ENCODE results near the gene GSTA2.
"Not testable (repeated sequence)": the region's sequence is repeated elsewhere in the genome, so short reads cannot be mapped to it uniquely, and the experiment has no call there.

GSTA2 gene

DNA sequence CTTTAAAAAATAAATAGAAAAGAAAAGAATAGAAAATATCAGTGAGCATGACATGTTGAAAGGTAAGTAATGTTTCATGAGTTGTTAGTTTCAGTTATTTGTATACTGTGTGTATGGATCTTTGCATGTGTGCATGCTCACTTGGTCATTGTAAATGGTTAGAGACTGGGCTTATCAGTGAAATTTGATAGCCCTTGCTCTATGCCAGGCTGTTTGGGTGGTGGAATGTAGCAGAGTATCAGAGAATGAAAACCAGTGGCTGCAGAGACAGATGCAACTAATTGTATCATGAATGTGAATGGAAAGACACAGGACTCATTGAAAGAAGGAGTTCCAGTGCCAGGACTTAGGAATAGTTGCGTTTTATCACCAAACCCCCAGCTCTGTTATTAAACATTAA, 4.2 kb downstream of the GSTA2 start:
- no peak for DNase-seq

DNA sequence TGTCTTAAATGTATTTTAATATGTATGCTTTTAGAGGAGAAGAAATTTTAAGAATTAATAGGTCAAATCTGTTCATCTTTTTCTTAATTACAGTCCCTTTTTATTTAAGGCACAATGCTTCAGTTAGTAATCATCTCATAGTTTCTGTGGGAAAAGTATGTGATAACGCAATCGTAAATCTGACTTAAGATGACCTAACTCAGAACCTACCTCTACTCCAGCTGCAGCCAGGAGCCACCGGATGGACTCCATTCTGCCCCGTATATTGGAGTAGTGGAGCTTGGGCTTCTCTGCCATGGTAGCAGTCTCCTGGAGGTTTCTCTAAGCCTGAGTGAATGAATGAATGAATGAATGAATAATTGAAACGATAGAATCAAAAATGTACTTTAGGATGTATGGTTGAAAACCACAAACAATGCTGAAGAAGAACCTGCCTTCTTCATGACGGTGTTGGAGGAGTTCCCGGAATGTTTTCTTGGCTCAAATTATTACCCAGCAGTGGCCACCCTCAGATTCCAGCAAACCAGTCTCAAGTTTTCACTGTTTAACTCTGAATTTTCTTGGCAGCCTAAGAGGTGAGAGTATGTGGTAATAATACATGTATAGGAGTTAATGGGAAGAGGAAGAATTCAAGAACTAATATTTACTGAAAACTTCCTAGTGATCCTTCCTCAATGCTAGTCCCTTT, 5.5 kb downstream of the GSTA2 start:
- not testable (repeated sequence) for DNase-seq

GRCh38 chr6:52754443-52754842, 8.8 kb downstream of the GSTA2 start:
- DNase-seq = no peak

DNA sequence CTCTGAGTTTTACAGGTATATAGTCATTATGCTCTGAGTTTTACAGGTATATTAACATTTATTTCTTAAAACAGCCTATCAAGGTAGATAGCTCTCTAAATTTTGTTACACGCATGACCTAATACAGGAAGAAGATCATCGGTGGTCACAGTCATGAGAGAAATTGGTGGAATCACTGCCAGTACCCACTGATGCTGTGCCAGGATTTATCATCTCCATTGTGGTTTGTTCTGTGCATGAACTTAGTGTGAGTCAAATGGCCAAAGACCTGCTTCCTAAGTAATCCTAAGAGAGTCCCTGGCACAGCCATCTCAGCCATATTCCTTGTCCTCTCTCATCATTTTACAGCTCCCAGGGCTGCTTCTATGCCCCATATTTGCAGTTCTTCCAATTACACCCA, 10.1 kb downstream of the GSTA2 start:
- not testable (repeated sequence) for DNase-seq

DNA sequence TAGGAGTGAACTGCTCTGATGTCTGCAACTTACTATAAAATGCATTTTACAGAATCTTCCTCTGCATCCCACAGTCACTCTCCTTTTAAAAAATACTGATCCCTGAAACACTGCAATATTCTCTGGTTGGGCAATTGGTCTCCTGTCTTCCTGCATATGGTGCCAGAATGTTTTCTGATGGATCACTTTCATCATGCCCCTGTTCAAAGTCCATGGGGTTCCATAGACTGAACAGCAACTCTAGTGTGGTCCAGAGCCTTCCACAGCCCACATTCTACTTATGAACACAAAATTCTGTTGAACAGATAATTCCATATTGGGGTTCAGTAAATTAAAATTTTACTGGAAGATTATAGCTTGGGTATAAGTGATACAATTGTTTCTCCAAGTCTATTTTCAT, 11.0 kb downstream of the GSTA2 start:
- no peak for DNase-seq

DNA sequence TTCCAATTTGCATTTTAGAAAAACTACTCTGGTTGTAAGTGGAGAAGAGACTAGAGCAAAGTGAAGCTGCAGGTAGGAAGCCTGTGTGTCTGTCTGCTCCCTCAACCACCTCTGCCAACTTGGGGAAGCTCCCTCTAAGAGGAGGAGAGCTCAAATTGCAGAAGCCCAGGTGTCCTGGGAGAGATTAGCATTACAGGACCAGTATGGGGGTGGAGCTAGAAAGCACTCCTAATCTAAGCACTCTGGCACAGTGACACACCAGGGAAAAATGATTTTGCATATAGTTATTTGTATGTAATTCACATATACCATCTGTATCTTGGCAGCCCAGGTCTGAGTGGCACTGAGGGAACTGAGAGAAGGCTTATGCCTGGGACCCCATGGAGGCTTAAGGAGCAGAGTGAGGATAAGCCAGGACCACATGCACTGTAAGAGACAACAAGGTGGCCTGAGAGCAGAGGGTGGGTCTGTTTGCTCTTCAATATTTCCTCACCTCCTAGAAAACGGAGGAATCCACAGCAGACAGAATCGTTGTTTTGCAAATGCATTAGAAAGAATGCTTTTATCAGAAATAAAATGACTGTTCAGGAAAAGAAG, 13.6 kb downstream of the GSTA2 start:
- DNase-seq = no peak

- DNase-seq = not testable (repeated sequence)
Measured at GRCh38 chr6:52747301-52747700, 16.0 kb downstream of the GSTA2 start.

GRCh38 chr6:52746213-52746612, 17.1 kb downstream of the GSTA2 start:
- DNase-seq = no peak

DNA sequence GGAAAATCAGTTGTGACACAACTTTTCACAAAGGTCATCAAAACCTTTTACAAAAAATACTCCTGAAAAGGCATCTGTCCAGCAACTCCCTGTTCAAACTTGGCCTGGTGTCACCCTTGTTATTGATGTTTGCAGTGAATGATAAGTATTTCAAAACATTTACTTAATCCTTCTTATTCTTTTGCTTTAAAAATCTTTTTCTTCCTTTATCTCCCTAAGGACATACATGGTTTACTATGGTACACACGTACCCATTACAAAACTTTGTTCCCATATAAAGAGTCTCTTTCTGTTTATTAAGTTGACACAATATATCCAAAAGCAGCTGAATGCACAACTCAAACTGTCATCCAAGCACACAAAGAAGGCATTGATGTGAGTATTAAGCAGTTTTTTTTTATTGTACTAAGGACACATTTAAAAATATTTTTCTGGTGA, 17.5 kb downstream of the GSTA2 start:
- no peak for DNase-seq

DNA sequence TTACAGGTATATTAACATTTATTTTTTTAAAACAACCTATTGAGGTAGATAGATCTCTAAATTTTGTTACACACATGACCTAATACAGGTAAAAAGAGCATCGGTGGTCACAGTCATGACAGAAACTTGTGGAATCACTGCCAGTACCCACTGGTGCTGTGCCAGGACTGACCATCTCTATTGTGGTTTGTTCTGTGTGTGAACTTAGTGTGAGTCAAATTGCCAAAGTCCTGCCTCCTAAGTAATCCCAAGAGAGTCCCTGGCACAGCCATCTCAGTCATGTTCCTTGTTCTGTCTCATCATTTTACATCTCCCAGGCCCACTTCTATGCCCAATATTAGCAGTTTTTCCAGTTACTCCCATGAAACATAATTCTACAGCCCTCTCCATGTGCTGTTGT, 21.4 kb downstream of the GSTA2 start:
- no peak for DNase-seq

DNA sequence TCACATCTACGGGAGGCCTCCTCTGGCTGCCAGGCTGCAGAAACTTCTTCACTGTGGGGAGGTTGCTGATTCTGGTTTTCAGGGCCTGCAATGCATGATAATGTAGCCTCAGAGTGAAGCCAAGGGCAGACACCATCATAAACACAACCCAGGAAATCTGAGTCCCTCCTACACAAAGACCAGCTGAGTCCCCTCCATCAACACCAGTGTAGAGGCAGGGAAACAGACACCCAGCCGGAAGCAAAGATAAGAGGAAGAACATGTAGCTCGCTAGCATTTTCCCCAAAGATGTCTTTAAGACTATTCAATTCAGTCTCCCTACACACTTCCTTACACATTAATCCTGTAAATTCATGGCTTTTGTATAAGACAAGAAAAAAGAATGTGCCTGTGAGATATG, 23.6 kb downstream of the GSTA2 start:
- DNase-seq = no peak

DNA sequence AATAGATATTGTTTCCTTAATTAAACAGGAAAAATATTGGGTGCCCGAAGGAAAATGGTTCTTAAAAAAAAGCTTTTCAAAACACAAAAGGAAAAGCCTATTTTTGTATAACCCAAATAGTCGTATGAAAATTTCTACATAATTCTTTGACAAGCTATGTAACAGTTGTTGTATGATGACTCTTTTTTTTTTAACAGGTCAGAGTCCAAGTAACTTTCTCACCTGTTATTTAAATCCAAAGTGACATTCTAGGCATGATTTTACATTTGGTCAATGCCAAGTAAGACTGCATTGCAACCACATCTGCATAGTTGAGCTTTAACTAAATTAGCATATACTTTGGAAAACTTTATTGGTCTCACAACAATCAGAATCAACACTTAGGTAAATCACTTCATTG, 24.1 kb downstream of the GSTA2 start:
- DNase-seq = no peak

DNA sequence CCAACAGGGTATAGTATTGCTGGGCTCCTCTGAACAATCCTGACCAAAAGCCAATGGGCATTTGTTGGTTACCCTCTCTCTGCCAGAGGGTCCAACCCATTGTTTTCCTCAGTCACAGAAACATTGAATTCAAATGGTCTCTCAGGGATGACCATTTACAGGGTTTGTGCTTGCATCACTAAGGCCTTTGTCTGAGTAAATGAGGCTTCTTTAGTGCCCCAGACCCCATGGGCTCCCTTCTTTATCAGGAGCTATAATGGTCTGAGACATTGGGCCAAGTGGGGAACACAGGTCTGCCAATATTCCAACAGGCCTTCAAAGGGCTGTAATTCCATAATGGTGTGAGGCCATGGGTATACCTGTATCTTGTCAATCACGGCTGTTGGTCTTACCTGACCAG, 27.1 kb downstream of the GSTA2 start:
- no peak for DNase-seq

DNA sequence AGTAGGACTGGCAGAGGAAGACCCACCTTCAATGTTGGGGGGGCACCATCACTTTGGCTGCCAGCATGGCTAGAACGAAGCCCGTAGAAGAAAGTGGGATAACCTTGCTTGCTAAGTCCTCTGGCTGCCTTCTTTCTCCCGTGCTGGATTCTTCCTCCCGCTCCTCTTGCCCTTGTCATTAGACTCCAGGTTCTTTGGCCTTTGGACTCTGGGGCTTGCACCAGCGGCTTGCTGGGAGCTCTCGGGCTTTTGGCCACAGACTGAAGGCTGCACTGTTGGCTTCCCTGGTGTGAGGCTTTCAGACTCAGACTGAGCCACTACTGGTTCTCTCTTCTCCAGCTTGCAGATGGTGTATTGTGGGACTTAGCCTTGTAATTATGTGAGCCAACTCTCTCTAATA, 28.2 kb downstream of the GSTA2 start:
- no peak for DNase-seq

DNA sequence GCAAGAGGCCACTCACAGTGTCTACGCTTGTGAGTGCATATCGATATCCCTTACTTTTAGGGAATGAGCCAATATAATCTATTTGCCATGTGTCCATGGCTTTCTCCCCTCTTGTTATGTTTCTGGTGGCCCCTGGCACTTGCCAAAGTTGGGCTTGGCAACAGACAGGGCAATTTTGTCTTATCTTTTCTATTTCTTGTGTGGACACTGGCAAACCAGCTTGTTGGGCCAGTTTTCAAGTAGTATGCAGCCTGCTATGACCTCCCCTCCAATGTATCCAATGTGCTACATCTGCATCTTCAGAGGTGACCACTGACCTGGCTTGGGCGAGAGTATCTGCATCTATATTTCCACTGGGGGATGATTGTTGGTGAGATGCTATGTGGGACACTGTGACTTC, 29.2 kb downstream of the GSTA2 start:
- no peak for DNase-seq

DNA sequence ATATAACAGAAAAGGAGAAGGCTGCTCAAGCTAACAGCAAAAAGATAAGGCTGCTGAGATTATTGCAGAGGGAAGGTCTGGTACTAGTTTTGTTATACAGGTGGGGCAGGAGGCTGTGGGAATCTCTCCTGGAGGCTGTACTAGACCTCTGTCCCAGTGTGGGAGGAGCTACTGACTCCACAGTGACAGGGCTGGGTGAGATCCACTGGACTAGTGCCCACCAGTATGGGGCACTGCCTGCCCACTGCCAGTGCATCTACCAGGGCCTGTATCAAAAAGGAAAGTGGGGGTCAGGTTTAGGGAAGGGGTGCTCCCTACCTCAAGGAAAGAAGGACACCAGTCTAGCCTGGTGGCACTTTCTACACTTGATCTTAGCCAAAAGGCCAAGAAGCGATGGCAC, 30.1 kb downstream of the GSTA2 start:
- no peak for DNase-seq

- no peak for DNase-seq
Measured at GRCh38 chr6:52731719-52732118, 31.6 kb downstream of the GSTA2 start.

- no peak for DNase-seq
Measured at GRCh38 chr6:52729576-52729975, 33.7 kb downstream of the GSTA2 start.

DNA sequence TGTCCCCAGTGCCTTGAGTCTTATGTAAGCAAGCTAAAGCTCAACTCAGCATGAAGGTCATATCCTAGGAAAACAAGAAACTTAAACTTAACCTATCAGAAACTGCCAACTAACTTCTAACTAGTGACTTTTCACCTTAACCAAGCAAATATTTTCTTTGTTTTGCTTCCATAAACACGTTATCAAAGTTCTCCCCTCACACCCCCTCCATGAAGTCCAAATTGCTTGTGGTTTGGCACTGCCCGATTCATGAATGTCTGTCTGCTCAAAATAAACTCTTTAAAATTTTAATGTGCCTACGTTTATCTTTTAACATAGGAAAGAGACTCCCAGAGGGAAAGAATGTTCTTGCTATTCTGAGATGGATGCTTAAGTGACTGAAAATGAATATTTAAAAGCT, 34.9 kb downstream of the GSTA2 start:
- no peak for DNase-seq

- no peak for DNase-seq
Measured at GRCh38 chr6:52727908-52728307, 35.4 kb downstream of the GSTA2 start.

DNA sequence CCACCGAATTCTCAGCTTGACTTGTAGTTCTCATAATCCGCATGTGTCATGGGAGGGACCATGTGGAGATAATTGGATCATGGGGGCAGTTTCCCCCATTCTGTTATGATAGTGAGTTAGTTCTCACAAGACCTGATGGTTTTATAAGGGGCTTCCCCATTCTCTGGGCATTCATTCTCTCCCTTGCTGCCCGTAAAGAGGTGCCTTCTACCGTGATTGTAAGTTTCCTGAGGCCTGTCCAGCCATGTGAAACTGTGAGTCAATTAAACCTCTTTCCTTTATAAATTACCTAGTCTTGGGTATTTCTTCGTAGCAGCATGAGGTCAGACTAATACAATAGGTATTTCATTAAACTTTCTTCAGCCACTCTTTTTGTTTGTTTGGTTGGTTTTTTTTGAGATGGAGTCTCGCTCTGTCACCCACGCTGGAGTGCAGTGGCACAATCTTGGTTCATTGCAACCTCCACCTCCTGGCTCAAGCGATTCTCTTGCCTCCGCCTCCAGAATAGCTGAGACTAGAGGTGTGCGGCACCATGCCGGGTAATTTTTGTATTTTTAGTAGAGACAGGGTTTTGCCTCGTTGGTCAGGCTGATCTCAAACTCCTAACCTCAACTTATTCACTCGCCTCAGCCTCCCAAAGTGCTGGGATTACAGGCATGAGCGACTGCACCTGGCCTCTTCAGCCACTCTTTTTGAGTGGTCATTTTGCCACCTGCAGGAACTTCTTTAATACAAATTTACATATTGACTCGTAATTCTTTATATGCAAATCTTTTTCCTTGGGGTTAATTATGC, 36.3 kb downstream of the GSTA2 start:
- DNase-seq = no peak

DNA sequence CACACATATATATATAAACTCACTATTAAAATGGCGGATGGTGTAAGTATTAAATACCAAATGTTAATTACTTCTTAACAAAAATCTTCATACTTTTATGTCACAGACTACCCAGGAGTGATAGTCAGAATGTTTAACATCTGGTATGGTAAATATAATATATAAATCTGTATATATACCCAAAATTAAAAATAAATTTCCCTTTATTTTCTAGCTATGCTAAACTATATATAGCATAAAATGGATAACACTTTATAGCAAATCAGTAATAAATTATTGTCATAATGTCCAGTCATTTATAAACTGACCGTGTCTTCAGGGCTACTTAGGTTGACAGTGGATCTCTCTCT, 37.1 kb downstream of the GSTA2 start:
- DNase-seq = no peak

- no peak for DNase-seq
Measured at GRCh38 chr6:52725535-52726192, 37.6 kb downstream of the GSTA2 start.

DNA sequence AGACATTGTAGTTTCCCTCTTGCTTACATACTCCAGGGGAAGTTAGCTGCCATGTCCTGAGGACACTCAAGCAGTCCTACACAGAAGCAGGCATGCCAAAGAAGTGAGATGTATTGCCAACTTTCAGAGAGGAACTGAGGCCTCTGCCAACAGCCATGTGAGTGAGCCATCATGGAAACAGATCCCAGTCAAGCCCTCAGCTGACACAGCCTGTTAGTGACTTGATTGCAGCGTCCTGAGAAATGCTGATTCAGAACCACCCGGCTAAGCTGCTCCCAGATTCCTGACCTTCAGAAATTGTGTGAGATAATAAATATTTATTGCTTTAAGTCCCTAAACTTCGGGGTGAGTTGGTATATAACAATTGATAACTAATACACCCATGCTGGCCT, 38.1 kb downstream of the GSTA2 start:
- DNase-seq = no peak

All from left hindlimb (tissue), 1 donor.